UCSD-AML1 (cell line): ENCODE measurements around the gene MESD.

ENCODE experiments used
- DNase-seq: peaks from one replicate; lab custom pipeline; 2025; ENCODE audit not compliant: unreplicated experiment; lab: John Stamatoyannopoulos, UW

MESD gene

DNA sequence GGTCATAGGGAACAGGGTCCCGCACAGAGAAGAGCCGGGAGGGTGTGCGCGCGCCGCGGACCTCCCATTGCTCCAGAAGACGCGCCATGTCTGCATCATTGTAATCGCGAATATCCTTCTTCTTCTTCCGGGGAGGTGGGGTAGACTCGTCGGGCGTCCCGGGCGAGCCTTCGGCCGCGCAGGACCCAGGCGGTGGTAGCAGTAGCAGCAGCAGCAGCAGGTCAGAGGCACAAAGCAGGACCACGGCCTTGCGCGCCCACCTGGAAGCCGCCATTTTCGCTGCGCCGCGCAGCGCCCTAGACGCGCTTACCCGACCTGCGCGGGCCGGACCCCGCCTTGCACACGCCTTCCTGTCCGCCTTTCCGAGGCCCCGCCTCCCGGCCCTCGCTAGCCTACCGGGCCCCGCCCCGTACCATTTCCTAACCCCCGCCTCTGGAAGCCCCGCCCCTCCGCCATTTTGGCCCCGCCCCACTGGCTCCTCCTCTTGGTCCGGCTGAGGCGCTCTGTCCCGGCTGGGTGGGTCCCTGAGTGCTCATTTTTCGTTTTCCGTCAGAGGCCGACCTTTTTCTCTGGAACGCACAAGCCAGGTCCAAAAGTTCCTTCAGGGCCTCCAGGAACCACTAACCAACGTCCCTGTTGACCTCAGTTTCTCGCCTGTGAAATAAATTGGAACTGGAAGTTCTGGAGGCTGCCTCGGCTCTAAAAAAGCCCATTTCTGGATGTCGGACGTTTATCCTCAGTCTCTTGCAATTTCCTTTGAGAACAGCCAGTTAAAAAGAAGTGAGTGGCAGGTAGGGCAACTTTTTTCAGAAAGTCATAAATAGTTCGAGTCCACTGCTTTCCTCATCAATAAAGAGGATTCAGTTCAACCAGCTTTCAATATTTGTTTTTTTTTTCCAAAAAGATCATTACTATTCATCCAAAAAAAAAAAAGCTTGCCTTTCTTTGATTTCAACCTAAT is at the start of gene MESD:
Gene MESD, minus strand, starts transcription at position 302 of the 961 bp plus-strand sequence. Its CDS starts 28 bp downstream, at position 274.
- DNase-seq, result peak; percentile 97

DNA sequence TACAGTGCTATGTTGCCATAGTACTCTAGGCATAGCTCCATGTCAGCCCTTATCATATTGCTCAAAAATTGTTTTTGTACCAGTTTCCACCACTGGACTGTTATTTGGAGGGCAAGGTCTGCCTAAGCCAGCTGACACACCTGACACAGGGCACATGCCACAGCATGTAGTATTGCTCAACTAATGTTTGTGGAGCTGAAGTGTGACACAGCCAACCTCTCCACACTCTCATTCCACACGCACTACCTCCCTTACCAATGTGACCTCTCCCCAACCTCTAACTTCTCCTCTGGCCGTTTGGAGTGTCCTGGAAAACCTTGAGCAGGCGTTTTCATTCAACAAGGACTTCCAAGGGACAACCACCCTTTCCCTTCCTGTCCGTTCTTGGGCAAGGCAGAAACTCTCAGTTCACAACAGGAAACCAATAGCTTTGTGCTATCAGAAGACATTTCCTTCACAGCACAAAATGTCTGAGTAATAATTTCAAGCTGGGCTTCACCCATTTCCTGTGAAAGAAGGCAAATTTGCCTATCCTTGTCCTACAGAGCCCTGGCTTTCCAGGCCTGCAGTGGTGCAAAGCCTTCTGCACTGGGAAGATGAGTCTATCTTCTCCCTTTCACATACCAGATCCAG is 49.5 kb upstream of the MESD start:
- DNase-seq, result peak; percentile 70

DNA sequence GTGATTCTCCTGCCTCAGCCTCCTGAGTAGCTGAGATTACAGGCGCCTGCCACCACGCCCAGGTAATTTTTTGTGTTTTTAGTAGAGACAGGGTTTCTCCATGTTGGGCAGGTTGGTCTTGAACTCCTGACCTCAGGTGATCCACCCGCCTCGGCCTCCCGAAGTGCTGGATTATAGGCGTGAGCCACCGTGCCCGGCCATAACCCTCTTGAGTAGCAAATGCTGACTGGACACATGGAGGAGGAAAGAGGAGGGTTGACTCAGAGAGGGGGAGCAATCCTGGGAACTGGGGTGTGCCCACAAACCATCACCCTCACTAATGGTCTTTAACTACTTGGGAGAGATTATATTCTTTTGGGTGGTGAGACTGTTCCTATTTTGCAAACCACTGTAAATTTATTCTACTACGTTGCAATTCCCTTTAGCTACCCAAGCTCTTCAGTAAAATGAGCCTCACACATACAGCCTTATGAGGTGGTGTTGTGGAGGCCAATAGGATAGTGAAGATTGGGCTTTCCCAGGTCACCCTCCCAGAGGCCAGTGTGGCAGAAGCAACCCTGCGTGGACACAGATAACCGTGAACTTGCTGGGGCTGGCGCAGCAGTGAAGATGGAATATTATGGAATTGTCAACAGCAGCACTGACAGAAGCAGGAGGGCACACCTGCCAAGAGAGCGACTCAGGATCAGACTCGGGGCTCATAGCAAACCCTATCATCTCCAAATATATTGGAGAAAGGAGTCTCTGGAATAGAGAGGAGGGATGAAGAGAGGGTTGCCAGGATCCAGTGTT is 48.5 kb upstream of the MESD start:
- no peak for DNase-seq

DNA sequence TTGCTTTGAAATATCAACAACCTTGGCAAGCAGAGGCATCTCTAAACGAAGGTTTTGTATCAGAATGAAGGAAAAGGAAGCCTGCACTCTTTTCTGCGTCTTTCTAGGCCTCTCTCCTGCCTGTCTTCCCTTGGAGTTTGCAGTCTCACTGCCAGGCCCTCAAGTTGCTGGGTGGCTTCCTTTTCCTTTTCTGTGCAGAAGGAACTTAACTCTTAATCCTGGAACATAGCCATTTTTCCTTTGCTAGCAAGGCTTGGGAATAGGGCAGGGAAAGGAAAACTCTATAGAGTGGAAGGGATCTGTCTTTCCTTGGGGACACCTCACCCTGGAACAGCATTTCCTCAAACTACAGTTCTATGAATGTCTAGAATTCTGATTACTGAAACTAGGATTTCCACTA is 43.9 kb upstream of the MESD start:
- DNase-seq, result no peak

DNA sequence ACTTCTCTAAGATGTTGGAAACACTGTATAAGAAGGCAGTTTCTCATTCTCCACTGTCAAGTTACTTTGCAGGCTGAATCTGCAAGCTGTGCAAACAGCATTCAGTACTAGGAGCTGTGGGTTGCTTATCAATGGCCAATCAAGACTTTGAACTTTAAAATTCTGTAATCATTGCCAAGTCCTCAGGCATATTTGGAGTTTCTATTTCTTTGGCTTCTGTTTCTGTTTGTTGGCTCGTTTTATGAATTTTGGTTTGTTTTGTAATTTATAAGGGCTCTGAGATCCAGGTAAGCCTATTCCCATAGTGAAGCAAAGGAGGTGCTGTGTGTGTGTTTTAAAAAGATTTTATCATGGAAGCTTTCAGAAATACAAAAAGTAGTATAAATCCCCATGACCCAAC is 43.2 kb upstream of the MESD start:
- DNase-seq, result no peak

DNA sequence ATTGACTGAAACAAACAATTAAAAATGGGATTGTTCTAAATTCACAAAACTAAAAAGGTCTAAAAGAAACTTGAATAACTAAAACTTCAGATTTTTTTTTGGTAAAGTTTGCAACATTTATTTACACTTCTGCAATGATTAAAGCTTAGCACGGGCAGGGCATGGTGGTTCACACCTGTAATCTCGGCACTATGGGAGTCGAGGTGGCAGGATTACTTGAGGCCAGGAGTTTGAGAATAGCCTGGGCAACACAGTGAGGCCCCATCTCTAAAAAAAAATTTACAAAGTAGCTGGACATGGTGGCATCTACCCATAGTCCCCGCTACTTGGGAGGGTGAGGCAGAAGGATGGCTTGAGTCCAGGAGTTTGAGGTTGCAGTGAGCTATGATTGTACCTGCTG is 42.7 kb upstream of the MESD start:
- DNase-seq, result no peak

DNA sequence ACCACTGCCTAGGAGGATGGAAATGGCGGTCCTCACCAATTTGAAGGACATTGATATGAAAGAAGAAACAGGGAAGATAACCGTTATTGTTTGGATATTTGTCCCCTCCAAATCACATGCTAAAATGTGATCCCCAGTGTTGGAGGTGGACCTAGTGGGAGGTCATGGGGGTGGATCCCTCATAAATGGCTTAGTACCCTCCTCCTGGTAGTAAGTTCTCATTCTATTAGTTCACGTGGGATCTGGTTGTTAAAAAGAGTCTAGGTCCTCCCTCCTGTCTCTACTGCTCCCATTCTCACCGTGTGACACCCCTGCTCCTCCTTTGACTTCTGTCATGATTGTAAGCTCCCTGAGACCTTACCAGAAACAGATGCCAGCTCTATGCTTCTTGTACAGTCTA is 41.6 kb upstream of the MESD start:
- DNase-seq, result no peak

DNA sequence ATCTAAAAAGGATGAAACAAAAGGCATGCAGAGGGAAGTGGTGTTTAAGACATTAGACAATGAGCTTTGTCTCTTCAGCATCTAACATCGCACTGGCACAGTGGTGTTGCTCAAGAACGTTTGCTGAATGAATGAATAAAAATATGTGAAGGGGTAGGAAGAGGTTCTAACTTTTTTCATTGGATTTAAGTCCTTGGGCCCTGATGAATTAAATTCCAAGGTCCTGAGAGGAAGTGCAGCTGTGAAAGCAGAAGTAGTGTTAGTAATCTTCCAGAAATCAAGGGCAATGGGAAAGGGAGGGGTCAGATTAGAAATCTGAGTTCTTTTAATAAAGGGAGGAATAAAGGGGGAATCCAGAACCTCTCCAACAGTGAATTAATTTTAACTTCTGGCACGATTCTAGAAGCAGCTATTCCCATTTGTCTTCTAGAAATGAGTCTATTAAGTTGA is 40.7 kb upstream of the MESD start:
- no peak for DNase-seq

DNA sequence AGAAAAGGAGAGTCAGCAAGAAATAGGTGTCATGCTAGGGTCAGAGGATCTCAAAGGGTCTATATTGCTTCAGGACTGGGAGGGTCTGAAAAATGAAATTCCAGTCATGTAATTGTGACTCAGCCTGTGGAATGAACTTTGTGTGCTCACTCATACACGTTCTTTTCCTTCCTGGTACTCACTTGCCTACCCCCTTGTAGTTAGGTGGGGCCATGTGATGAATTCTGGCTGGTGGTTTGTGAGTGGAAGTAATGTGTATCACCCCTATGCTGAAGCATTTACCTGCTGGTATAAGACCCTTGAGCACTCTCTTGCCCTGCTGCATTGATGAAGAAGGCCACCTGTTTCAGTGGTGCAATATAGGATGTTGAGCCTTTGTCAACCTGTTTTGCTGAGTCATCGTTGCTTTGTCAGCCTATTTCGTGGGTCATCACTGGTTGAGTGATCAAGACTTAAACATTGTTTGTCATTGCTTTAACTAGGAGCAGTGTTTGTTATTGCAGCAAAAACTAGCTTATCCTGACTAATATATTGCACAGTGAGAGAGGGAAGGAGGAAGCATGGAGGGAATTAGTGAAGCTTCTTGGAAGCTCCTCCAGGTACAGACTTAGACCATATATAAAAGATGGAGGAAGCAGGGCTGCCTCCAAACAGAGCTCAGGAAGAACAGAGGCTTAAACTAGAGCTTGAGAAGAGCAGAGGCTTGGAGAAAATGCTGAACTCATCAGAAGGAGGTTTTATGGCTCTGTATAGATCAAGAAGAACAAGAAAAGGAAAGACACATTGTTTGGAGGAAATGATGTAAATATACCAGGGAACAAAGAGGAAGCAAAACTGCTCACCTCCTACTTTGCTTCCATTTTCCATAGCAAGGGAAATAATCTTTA is 40.0 kb upstream of the MESD start:
- DNase-seq, result no peak

DNA sequence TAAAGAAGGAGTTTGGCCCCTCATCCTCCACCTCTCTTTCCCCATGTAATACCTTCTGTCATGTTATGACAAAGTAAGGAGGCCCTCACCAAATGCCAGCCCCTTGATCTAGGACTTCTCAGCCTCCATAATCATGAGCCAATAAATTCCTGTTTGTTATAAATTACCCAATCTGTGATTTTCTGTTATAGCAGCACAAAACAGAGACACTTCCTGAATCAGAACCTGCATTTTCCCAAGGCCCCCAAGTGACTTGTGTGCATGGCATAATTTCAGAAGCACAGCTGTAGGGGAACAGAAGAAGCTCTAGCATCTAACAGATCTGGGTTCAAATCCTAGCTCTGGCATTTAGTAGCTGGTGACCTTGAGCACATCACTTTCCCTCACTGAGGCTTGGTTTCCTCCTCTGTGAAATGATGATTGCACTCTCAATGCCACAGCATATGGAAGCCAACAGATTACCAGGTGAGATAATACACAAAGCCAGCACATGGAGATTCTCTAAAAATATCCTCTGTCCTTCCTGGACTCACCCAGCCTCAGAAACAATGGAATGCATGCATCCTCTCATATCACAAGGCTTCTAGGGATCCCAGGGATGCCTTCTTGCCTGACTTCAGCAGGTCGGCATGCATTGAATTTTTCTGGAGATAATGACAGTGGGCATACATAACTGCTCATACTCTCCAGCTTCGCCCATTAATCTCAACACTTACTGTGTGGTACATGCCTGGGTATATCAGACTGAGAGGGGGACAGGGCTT is 37.4 kb upstream of the MESD start:
- DNase-seq, result no peak

DNA sequence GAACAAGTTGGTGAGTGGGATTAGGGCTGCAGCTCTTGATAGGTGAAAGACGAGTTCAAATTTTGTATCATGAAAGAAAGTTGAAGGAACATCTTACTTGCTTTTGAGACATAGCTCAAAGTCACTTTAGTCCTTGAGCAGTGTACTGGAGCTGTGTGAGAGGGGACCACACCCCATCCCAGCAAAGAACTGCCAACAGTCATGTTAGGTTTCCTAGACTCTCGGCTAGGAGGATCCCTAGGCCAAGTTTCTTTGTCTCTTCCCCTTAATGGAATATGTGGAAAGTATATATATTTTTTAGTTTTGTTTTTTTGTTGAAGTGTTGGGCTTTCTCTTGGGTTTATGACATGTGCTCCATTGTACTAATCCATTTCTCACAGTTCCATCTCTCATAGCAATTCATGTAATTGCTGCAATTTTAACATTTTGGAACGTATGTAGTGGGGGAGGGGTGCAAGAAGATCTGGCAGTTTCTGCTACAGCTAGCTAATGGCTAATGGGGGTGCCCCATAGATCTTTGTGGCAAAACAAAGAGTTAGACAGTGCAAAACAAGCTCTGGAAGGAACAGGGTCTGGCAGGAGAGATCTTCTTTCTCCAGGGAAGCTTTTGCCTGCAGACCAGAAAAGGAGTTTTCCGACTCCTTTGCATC is 36.2 kb upstream of the MESD start:
- DNase-seq, result no peak

DNA sequence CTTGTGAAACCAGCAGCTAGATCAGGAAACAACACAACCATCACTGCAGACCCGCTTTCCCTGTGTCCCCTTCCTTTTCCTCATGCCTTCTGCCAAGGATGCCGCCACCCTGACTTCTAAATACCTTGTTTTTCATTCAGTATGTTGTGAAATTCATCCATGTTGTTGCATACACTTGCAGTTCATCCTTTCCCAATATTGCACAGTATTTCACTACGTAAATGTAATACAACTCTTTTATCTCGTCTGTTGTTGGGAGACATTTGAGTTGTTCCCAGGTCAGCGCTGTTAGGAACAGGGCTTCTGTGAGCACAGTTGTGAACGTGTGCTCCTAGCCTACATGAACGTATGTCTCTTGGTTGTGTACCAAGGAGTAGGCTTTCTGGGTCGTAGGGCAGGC is 35.3 kb upstream of the MESD start:
- DNase-seq, result no peak

DNA sequence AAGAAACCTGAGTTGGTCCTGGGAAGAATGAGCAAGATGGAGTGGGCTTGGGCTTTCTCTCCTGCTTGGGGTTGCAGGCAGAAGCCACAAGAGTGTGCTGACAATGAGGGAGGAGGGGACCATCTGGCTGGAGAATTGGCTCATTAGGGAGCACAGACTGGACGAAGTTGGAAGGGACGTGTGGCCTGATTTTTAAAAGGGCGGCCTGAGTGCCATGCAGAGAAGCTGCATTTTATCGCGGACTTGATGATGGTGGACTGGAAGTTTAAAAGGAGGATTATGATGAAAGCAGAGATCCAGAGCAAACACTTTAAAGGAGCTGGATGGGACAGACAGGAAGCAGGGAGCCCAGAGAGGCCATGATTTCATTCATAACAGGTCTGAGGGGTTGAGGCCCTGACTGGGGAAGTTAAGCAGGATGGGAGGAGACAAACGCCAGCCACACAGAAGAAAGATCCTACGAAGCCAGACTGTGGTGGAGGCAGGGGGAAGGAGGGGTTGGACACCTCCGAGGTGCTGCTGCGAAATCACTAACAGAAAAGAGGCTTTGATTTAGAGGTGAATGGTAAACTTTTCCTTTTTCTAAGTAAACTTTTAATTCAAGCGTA is 34.8 kb upstream of the MESD start:
- peak; percentile 23 for DNase-seq

DNA sequence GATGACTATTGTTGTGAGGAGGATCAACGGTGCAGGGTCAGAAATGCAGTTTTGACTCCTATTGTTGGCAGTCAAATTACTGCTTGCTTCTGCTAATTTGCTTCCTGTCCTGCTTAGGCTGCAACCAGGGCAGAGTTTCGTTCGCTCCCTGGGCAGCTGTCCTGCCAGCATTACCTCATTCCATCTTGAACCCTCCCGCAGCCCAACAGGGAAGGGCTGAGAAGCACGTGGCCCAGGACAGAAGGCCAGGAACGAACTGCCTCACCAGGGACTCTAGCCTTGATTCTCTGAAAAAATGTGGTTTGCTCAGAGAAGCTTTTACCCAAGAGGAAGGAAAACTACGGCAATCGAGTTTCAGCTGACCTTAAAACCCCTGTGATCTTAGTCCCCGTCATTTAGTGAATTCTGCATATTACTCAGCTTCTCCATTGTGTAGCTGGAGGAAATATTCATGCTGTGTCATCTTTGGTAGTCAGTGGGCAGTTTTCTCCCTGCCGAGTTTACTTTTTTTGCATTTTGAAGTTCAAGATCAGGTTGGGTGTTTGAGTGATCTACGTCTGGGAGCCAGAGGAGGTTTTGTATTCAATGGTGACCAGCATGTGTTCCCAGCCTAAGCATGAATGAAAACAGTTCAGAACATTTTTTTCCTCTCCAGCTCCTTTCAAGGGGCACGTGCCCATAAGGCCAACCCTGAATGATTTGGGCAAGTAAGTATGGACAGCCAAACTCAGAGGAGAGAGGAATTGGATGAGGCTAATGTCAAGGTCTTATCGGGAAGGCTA is 34.1 kb upstream of the MESD start:
- DNase-seq, result peak; percentile 62

DNA sequence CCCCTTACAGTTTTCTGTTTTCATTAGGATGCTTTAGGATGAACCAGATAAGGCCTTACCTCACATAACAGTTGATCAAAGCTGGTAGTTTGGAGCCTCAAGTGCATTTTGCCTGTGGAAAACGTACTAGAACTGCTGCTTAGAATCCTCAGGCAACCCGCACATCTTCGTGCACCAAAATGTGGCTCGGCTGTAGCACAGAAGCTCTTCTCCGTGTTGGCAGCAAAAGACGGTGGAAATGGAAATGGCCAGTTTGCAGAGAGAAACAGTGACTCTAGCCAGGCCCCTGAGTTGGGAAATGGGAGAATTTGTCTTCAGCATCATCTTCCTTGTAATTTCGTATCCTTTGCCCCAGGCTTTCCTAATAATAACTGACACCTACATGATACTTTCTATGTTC is 31.7 kb upstream of the MESD start:
- DNase-seq, result no peak

DNA sequence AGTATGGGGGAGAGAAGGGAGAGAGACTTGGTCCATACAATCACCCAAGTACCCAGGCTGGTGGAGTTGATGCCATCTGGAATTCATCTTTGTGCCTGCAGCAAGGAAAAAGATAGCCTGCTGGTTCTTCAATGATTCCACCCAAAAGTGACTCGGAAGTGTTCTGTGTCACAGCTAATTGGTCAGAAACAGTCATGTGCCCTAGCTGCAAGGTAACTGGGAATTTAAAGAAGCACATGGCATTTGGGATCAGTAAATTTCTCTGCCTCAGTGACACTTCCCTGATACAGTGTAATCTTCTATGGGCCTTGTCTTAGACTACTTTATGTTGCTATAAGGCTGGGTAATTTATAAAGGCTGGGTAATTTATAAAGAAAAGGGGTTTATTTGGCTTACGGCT is 28.6 kb upstream of the MESD start:
- no peak for DNase-seq

DNA sequence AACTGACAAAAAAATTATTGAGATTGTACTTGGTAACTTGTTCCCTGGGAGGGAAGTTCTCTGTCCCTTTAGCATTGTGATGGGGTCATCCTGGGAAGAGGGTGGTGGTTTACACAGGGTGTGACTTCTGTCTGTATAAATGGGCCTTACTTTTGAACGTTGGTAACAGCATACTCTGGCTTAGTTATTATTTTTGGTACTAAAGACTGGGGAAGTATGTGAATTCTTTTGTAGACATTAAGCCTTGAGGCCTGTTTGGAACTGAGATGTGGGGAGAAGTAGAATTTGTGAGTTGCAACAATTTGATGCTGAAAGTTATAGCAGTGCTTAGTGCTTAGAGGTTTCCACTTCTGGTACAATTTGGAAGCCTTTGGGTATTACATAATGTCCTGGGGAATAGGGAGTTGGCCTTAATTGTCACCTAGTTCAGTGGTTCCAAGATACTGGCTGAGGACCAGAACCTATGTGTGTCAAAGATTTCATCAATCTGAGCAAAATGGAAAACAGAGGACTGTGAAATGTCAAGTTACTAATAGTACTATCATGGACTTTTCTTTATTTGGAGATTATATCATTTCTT is 27.0 kb upstream of the MESD start:
- no peak for DNase-seq
